LHCN-M2 (cell line): ENCODE results near the gene CEP20. TPM values are rescaled to one million over a fixed set of nuclear protein-coding genes. Genes with fewer than 3 reads are reported as not detected.

Source experiments
- DNase-seq: peaks from one replicate; pipeline ENCODE4 v3.0.0-alpha.2; 2012; ENCODE audit warnings: low read depth
- total RNA-seq: library from RNA; depleted of rRNA; stranded (reverse); fragments of >200 nt; gene quantifications from 2 replicates; pipeline ENCODE4 v1.2.3, GENCODE V29; 2014

Gene CEP20
- total RNA-seq, 1 experiment from 2014 or later: 69.6 TPM

DNA sequence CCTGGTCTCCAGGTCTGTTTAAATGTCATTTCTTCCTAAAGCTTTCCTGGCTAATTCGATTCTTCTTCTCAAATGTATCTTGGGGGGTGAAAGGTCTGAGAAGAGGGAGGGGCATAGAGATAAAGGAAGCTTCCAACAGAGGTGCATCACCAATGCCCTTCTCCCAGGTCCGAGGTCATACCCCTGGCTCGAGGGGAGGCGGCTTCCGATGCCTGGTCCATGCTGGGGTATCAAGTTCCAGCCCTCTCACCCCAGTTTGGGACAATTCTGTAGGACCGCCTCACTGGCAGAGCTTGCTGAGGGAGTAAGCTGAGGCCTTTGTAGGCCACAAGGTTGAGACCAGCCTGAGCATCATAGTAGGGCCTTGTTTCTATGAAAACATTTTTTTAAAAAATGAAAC lies 10.3 kb upstream of the CEP20 start:
- DNase-seq: no peak

DNA sequence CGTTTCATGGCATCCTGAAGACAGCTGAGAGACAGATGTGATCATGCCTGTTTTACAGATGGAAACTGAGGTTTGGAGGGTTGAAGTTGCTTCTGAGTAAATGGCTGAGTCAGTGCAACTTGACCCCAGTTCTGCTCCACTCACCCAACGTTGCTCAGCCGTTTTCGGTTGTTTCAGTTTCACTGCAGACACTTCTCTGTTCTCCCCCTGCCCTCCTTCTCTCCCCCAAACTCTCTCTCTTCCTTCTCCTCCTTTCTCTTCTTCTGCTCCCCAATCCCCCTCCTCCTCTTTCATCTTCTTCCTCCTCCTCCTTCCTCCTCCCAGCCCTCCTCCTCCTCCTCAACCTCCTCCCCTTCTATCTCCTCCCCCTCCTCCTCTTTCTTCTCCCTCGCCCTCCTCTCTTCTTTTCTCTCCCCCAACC lies 9.4 kb upstream of the CEP20 start:
- DNase-seq: peak; percentile 54

- DNase-seq: no peak
Measured at GRCh38 chr16:15897121-15897780, 8.8 kb upstream of the CEP20 start.

GRCh38 chr16:15894571-15895374 lies 6.4 kb upstream of the CEP20 start:
- DNase-seq: no peak

- DNase-seq: no peak
Measured at GRCh38 chr16:15891508-15891907, 3.1 kb upstream of the CEP20 start.

DNA sequence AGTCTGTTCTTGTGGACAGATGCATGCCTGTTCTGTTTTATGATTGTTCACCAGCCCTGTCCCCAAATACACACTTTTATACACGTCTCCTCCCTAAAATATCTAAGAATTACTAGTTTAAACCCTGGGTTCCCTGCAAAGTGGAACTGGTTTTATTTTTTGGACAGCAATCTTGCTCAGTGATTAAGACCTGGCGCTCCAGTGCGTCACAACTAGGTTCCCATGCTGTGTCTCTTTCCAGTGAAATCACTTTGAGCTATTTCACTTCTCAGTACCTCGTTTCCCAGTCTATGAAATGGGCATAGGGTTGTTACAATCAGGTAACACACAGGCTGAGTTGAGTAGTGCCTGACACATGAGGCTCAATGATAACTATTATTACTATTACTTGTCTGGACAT lies 1.1 kb downstream of the CEP20 start:
- DNase-seq: no peak

- no peak for DNase-seq
Measured at GRCh38 chr16:15886078-15886477, 2.3 kb downstream of the CEP20 start.

DNA sequence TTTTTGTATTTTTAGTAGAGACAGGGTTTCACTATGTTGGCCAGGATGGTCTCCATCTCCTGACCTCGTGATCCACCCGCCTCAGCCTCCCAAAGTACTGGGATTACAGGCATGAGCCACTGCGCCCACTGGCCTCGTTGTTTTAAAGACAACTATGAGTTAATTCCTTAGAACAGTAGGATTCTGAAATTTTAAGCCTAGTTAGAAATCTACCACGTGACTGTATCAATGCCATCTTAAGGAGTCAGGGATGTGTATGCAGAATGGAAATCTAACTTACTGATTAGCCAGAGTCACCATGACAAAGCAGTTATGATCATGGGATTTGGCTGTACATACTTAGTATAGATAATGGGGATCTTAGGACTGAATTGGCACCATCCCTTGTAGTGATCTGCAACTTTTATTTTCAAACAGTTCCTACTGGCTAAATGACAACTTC lies 2.8 kb downstream of the CEP20 start:
- no peak for DNase-seq

DNA sequence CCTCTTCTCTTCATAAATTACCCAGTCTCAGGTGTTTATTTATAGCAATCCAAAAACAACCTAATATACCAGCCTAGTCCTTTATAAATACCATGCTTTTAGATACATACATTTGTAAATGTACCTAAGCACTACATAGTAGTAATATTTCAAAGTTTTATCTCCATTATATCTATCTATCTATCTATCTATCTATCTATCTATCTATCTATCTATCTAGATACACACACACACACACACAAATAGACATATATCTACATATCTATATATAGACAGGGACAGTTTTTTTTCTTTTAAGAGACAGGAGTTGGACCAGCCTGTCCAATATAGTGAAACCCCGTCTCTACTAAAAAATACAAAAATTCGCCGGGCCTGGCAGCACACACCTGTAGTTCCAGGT lies 5.8 kb downstream of the CEP20 start:
- DNase-seq: no peak

- no peak for DNase-seq
Measured at GRCh38 chr16:15881794-15882379, 6.5 kb downstream of the CEP20 start.

GRCh38 chr16:15880434-15881308 lies 7.7 kb downstream of the CEP20 start:
- peak; percentile 36 for DNase-seq

GRCh38 chr16:15879255-15879811 lies 9.1 kb downstream of the CEP20 start:
- DNase-seq: peak; percentile 91

GRCh38 chr16:15876503-15876902 lies 11.9 kb downstream of the CEP20 start:
- no peak for DNase-seq

DNA sequence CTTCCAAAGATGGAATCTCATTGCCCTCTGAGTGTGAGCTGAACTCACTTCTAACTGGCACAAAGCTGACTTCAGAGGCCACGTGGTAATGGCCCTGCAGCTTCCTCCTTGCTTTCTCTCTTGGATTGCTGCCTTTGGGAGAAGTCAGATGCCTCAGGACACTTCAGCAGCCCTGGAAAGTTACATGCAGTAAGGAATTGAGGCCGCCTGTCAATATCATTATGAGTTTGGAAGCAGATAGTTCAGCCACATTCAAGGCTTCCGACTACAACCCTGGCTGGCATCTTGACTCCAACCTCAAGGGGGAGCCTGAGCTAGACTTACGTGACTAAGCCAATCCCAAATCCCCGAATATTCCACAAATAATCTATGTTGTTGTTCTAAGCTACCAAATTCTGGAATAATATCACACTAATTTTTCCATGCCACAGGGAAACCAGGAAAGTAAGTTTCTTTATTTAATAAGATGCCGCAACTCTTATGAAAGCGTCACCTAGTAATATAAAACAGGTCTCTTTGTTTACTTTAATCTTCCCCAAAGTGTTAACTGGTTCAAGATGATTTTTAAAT lies 13.6 kb downstream of the CEP20 start:
- peak; percentile 57 for DNase-seq

GRCh38 chr16:15873737-15874136 lies 14.7 kb downstream of the CEP20 start:
- DNase-seq: no peak

- DNase-seq: no peak
Measured at GRCh38 chr16:15873301-15873700, 15.1 kb downstream of the CEP20 start.

GRCh38 chr16:15870011-15870410 lies 18.4 kb downstream of the CEP20 start:
- DNase-seq: no peak

- no peak for DNase-seq
Measured at GRCh38 chr16:15866451-15866850, 22.0 kb downstream of the CEP20 start.

DNA sequence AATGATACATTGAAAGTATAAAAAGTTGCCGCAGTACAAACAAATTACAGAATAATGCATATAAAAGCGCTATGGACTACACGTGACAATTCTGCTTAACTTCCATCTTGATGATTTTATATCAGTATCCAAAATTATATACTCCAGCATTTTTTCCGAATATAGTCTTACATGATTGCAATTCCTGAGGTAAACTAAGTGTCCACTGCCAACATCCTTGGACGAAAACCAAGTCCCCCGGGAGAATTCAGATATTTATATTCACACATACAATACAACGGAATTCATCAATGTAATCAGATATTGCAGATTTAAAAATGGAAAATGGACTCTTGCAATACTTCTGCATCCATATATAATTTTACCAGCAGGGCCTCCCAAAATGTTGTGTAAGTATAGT lies 22.7 kb downstream of the CEP20 start:
- DNase-seq: no peak

GRCh38 chr16:15864939-15865338 lies 23.5 kb downstream of the CEP20 start:
- no peak for DNase-seq

GRCh38 chr16:15861996-15862395 lies 26.4 kb downstream of the CEP20 start:
- DNase-seq: no peak
